ENCODE results near the gene OBSL1. TPM values are rescaled to one million over a fixed set of nuclear protein-coding genes. Genes with fewer than 3 reads are reported as not detected.

Gene OBSL1
- total RNA-seq, 2 experiments from 2014 or later, result 1.3 to 1.4 TPM

GRCh38 chr2:219536967-219537366, 34.4 kb downstream of the OBSL1 start:
- ChIA-PET POLR2A (no interaction called here), CTCF (interaction anchor here (1.0 kb wide), 1 partner anchor 42 kb away, joined by 3 read pairs; no protein-coding TSS in a partner anchor)
- Mint-ChIP-seq H3K4me3 (no peak overlapping the region), H3K27ac (no peak overlapping the region), H3K27me3 (peaks cover 6% of the 10 kb centered on the region), H3K4me1 (ENCODE audit: low read depth) (peaks cover 7% of the 10 kb centered on the region), H3K36me3 (ENCODE audit: low read depth) (peaks cover 8% of the 10 kb centered on the region), H3K9me3 (no peaks in the 10 kb centered on the region)
- TF ChIP-seq, protein P1, sequence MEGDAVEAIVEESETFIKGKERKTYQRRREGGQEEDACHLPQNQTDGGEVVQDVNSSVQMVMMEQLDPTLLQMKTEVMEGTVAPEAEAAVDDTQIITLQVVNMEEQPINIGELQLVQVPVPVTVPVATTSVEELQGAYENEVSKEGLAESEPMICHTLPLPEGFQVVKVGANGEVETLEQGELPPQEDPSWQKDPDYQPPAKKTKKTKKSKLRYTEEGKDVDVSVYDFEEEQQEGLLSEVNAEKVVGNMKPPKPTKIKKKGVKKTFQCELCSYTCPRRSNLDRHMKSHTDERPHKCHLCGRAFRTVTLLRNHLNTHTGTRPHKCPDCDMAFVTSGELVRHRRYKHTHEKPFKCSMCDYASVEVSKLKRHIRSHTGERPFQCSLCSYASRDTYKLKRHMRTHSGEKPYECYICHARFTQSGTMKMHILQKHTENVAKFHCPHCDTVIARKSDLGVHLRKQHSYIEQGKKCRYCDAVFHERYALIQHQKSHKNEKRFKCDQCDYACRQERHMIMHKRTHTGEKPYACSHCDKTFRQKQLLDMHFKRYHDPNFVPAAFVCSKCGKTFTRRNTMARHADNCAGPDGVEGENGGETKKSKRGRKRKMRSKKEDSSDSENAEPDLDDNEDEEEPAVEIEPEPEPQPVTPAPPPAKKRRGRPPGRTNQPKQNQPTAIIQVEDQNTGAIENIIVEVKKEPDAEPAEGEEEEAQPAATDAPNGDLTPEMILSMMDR (IDR thresholded peaks at IDR 0.05), result no peak
- DNase-seq (no peak), ATAC-seq (no peak)
- intact Hi-C loops (cut with micrococcal nuclease), result no loop called here

GRCh38 chr2:219536425-219536824, 34.9 kb downstream of the OBSL1 start:
- ChIA-PET POLR2A (no interaction called here), CTCF (no interaction called here)
- intact Hi-C loops (cut with micrococcal nuclease), result no loop called here
- H3K36me3 Mint-ChIP-seq (ENCODE audit: low read depth), result peaks cover 7% of the 10 kb centered on the region
- H3K4me3 Mint-ChIP-seq, result no peak overlapping the region
- H3K27me3 Mint-ChIP-seq, result peaks cover 6% of the 10 kb centered on the region
- H3K27ac Mint-ChIP-seq, result no peak overlapping the region
- peaks cover 4% of the 10 kb centered on the region for H3K4me1 Mint-ChIP-seq (ENCODE audit: low read depth)
- TF ChIP-seq, protein P1 (IDR thresholded peaks at IDR 0.05), result no peak
- H3K9me3 Mint-ChIP-seq, result no peaks in the 10 kb centered on the region
- no peak for ATAC-seq
- DNase-seq, result no peak

GRCh38 chr2:219533930-219534661, 37.2 kb downstream of the OBSL1 start:
- no peak for ATAC-seq
- Mint-ChIP-seq H3K4me1 (ENCODE audit: low read depth) (no peaks in the 10 kb centered on the region), H3K9me3 (no peaks in the 10 kb centered on the region), H3K4me3 (no peak overlapping the region), H3K27ac (no peak overlapping the region), H3K36me3 (ENCODE audit: low read depth) (no peaks in the 10 kb centered on the region), H3K27me3 (peaks cover 23% of the 10 kb centered on the region)
- ChIA-PET POLR2A (no interaction called here), CTCF (interaction anchor here (1.2 to 1.4 kb wide), 2 partner anchors 26 to 58 kb away, joined by 3 to 5 read pairs; no protein-coding TSS in a partner anchor)
- no peak for DNase-seq
- TF ChIP-seq, protein P1 (IDR thresholded peaks at IDR 0.05), result no peak
- intact Hi-C loops (cut with micrococcal nuclease), result loop anchor here (5.0 kb wide), 3 partner anchors 37 to 132 kb away; partner anchors contain the start of gene GMPPA

- ATAC-seq (no peak), DNase-seq (no peak)
- H3K36me3 Mint-ChIP-seq (ENCODE audit: low read depth), result no peaks in the 10 kb centered on the region
Observed at GRCh38 chr2:219532378-219532649, 39.0 kb downstream of the OBSL1 start.

More at GRCh38 chr2:219532378-219532649, 39.0 kb downstream of the OBSL1 start:
- H3K4me3 Mint-ChIP-seq, result no peak overlapping the region
- ChIA-PET POLR2A (no interaction called here), CTCF (interaction anchor here (1.5 to 10.0 kb wide), 6 partner anchors 8 to 131 kb away, joined by 3 to 283 read pairs (median 60); partner anchors contain the start of gene GMPPA)
- H3K27ac Mint-ChIP-seq, result no peak overlapping the region
- peaks cover 34% of the 10 kb centered on the region for H3K27me3 Mint-ChIP-seq
- no peaks in the 10 kb centered on the region for H3K9me3 Mint-ChIP-seq
- intact Hi-C loops (cut with micrococcal nuclease), result loop anchor here (5.0 kb wide), 3 partner anchors 35 to 130 kb away; partner anchors contain the start of gene GMPPA
- H3K4me1 Mint-ChIP-seq (ENCODE audit: low read depth), result no peaks in the 10 kb centered on the region
- TF ChIP-seq, protein P1 (IDR thresholded peaks at IDR 0.05), result no peak
